Common myeloid progenitor, CD34-positive (primary cell): Measurements from ENCODE around the gene ALG2. TPM values are rescaled to one million over a fixed set of nuclear protein-coding genes. Genes with fewer than 3 reads are reported as not detected.

Source experiments
- CTCF ChIA-PET: fragments of 350-600 bp; sonication (Branson Sonifier 250); formaldehyde crosslinking; loops from one replicate; lab custom pipeline; 2021; ENCODE audit warnings: antibody characterized with exemption; lab: Charles Lee
- POLR2A ChIA-PET: fragments of 350-600 bp; sonication (Branson Sonifier 250); formaldehyde crosslinking; loops from one replicate; lab custom pipeline; 2021; ENCODE audit warnings: antibody characterized with exemption; lab: Charles Lee
- DNase-seq, 3 donors: peaks; one replicate each; pipeline versions ENCODE4 v3.0.0 to v3.0.0-alpha.2; 2013
- H3K27ac ChIP-seq, 2 experiments: 1 replicate in 1 of 2; 2 replicates in 1 of 2; pipeline ENCODE4 v1.7.0; 2013; ENCODE audit warnings: inconsistent platforms in 2 of 2, low read length in 2 of 2, mild to moderate bottlenecking in 2 of 2, low read depth in 1 of 2, moderate library complexity in 1 of 2; ENCODE audit not compliant: severe bottlenecking in 2 of 2, insufficient read depth in 1 of 2, poor library complexity in 1 of 2
- H3K27me3 ChIP-seq, 5 experiments: replicated peaks in 2 of 5; 1 replicate in 3 of 5; 2 replicates in 2 of 5; pipeline versions ENCODE4 v1.6.1 to v1.7.0; 2013; ENCODE audit warnings: low read length in 4 of 5, mild to moderate bottlenecking in 2 of 5, moderate library complexity in 2 of 5, inconsistent platforms in 1 of 5; ENCODE audit not compliant: insufficient read depth in 5 of 5, control insufficient read depth in 4 of 5
- H3K36me3 ChIP-seq, 4 experiments: 1 replicate in 2 of 4; 2 replicates in 2 of 4; pipeline versions ENCODE4 v1.6.1 to v1.7.0; 2013; ENCODE audit warnings: low read length in 3 of 4, control low read depth in 1 of 4, mild to moderate bottlenecking in 1 of 4; ENCODE audit not compliant: control insufficient read depth in 4 of 4, insufficient read depth in 4 of 4
- H3K4me1 ChIP-seq, 4 experiments: 1 replicate in 3 of 4; 2 replicates in 1 of 4; pipeline versions ENCODE4 v1.6.1 to v1.7.1; 2013; ENCODE audit warnings: low read length in 3 of 4, mild to moderate bottlenecking in 3 of 4, control low read depth in 1 of 4, inconsistent platforms in 1 of 4, moderate library complexity in 1 of 4; ENCODE audit not compliant: control insufficient read depth in 4 of 4, insufficient read depth in 4 of 4; ENCODE audit errors: control extremely low read depth in 1 of 4
- H3K4me3 ChIP-seq, 7 experiments: 1 replicate in 4 of 7; 2 replicates in 3 of 7; pipeline versions ENCODE4 v1.5.1 to v1.7.0; 2013; ENCODE audit warnings: mild to moderate bottlenecking in 7 of 7, low read length in 6 of 7, moderate library complexity in 6 of 7, inconsistent platforms in 2 of 7, low read depth in 2 of 7, control low read depth in 1 of 7; ENCODE audit not compliant: insufficient read depth in 4 of 7, control insufficient read depth in 1 of 7; ENCODE audit errors: extremely low read depth in 1 of 7
- H3K9me3 ChIP-seq, 5 experiments: 1 replicate in 4 of 5; 2 replicates in 1 of 5; pipeline versions ENCODE4 v1.6.1 to v1.7.1; 2013; ENCODE audit warnings: low read length in 4 of 5, mild to moderate bottlenecking in 2 of 5, inconsistent platforms in 1 of 5, low read depth in 1 of 5, moderate library complexity in 1 of 5; ENCODE audit not compliant: control insufficient read depth in 4 of 5, insufficient read depth in 2 of 5; ENCODE audit errors: control extremely low read depth in 1 of 5
- WGBS: methylation state at CpG from one replicate; pipeline ENCODE4 v1.1.5; 2013; ENCODE audit not compliant: insufficient coverage; 5-methylcytosine and 5-hydroxymethylcytosine counted together
- polyA plus RNA-seq: library from polyadenylated mRNA; unstranded; fragments of 120-200 nt; gene quantifications from one replicate; pipeline ENCODE4 v1.2.1, GENCODE V29; 2013

Gene ALG2
- polyA plus RNA-seq = 18.9 TPM

- Histone ChIP-seq H3K4me1 (peaks cover 16 to 37% (median 24%) of the 10 kb centered on the region in 4 experiments), H3K36me3 (peaks cover 13 to 48% (median 29%) of the 10 kb centered on the region in 4 experiments), H3K27ac (peak within 1 kb of the TSS; percentile 99 to 100), H3K27me3 (no peaks in the 10 kb centered on the region), H3K4me3 (peak within 1 kb of the TSS; percentile 86 to 99 (median 93)), H3K9me3 (no peaks in the 10 kb centered on the region)
- WGBS = 0% methylated on average over 70 of the region's 70 CpGs
- ChIA-PET CTCF (interaction anchor here (0.9 to 4.7 kb wide), 11 partner anchors 8 to 1216 kb away, joined by 3 to 43 read pairs (median 4); no protein-coding TSS in a partner anchor), POLR2A (interaction anchor here (0.6 to 1.9 kb wide), 7 partner anchors 10 to 598 kb away, joined by 3 to 9 read pairs (median 4); no protein-coding TSS in a partner anchor)
- peak; percentile 96 to 97 (median 97) for DNase-seq
Observed at GRCh38 chr9:99221621-99222415, at the start of gene ALG2, which contains the start of gene SEC61B. Gene ALG2, minus strand, starts transcription at chr9:99221942. Its CDS starts 48 bp downstream, at chr9:99221894. Gene SEC61B, plus strand, starts transcription at chr9:99222282. Its CDS starts 82 bp downstream, at chr9:99222364.

GRCh38 chr9:99270491-99270890, 48.7 kb upstream of the ALG2 start:
- no peak for DNase-seq
- CTCF ChIA-PET = interaction anchor here (0.7 kb wide), 1 partner anchor 26 kb away, joined by 3 read pairs; no protein-coding TSS in a partner anchor

GRCh38 chr9:99269416-99269815, 47.7 kb upstream of the ALG2 start:
- Histone ChIP-seq H3K4me1 (peaks cover 0 to 9% (median 5%) of the 10 kb centered on the region in 4 experiments), H3K27ac (no peak overlapping the region), H3K27me3 (no peaks in the 10 kb centered on the region), H3K36me3 (no peaks in the 10 kb centered on the region), H3K9me3 (no peaks in the 10 kb centered on the region), H3K4me3 (no peak overlapping the region)
- CTCF ChIA-PET = interaction anchor here (1.2 kb wide), 1 partner anchor 36 kb away, joined by 4 read pairs; no protein-coding TSS in a partner anchor
- DNase-seq = no peak
- POLR2A ChIA-PET = no interaction called here
- WGBS = 94% methylated on average over 2 of the region's 3 CpGs

More at GRCh38 chr9:99270491-99270890, 48.7 kb upstream of the ALG2 start:
- WGBS = no CpG with 5 or more reads among the region's 3 CpGs
- Histone ChIP-seq H3K4me3 (no peak overlapping the region), H3K27ac (no peak overlapping the region), H3K4me1 (peaks cover 0 to 9% (median 5%) of the 10 kb centered on the region in 4 experiments), H3K36me3 (no peaks in the 10 kb centered on the region), H3K27me3 (no peaks in the 10 kb centered on the region), H3K9me3 (no peaks in the 10 kb centered on the region)
- POLR2A ChIA-PET = no interaction called here

GRCh38 chr9:99266255-99267023, 44.7 kb upstream of the ALG2 start:
- H3K36me3 ChIP-seq = no peaks in the 10 kb centered on the region
- no peaks in the 10 kb centered on the region for H3K9me3 ChIP-seq
- peak; percentile 87 to 90 (median 89) for DNase-seq
- H3K4me3 ChIP-seq = peak overlapping the region in 2 of 7 experiments; percentile 21 to 64
- no peak overlapping the region for H3K27ac ChIP-seq
- H3K27me3 ChIP-seq = no peaks in the 10 kb centered on the region
- H3K4me1 ChIP-seq = peaks cover 0 to 9% (median 5%) of the 10 kb centered on the region in 4 experiments
- 9% methylated on average over 15 of the region's 17 CpGs for WGBS
- POLR2A ChIA-PET = no interaction called here
- CTCF ChIA-PET = interaction anchor here (0.6 to 2.2 kb wide), 17 partner anchors 17 to 1159 kb away, joined by 3 to 16 read pairs (median 4); no protein-coding TSS in a partner anchor

GRCh38 chr9:99265691-99266090, 43.9 kb upstream of the ALG2 start:
- WGBS = no CpG with 5 or more reads among the region's 2 CpGs
- Histone ChIP-seq H3K4me3 (no peak overlapping the region), H3K4me1 (peaks cover 0 to 9% (median 5%) of the 10 kb centered on the region in 4 experiments), H3K36me3 (no peaks in the 10 kb centered on the region), H3K27ac (no peak overlapping the region), H3K9me3 (no peaks in the 10 kb centered on the region), H3K27me3 (no peaks in the 10 kb centered on the region)
- DNase-seq = no peak
- ChIA-PET POLR2A (no interaction called here), CTCF (interaction anchor here (0.6 to 2.2 kb wide), 19 partner anchors 16 to 1059 kb away, joined by 3 to 16 read pairs (median 3); no protein-coding TSS in a partner anchor)

GRCh38 chr9:99264070-99264680, 42.4 kb upstream of the ALG2 start:
- peak in 2 of 3 donors; percentile 22 to 23 for DNase-seq
- ChIA-PET POLR2A (interaction anchor here (0.5 kb wide), 1 partner anchor 957 kb away, joined by 6 read pairs; no protein-coding TSS in a partner anchor), CTCF (interaction anchor here (0.6 to 2.2 kb wide), 5 partner anchors 10 to 260 kb away, joined by 3 to 16 read pairs (median 3); no protein-coding TSS in a partner anchor)
- H3K9me3 ChIP-seq = no peaks in the 10 kb centered on the region
- H3K4me1 ChIP-seq = peaks cover 3 to 15% (median 6%) of the 10 kb centered on the region in 4 experiments
- H3K4me3 ChIP-seq = no peak overlapping the region
- WGBS = 100% methylated on average over 2 of the region's 3 CpGs
- H3K36me3 ChIP-seq = no peaks in the 10 kb centered on the region
- no peaks in the 10 kb centered on the region for H3K27me3 ChIP-seq
- no peak overlapping the region for H3K27ac ChIP-seq
